GM19324 (cell line): ENCODE data around the gene CABP7.

ENCODE experiments used
- ATAC-seq: cut with Tn5 transposase; IDR thresholded peaks from one replicate; pipeline ENCODE4 v1.9.1; 2021; ENCODE audit warnings: mild to moderate bottlenecking, moderate library complexity; ENCODE audit not compliant: unreplicated experiment, low FRiP score

The CABP7 gene

DNA sequence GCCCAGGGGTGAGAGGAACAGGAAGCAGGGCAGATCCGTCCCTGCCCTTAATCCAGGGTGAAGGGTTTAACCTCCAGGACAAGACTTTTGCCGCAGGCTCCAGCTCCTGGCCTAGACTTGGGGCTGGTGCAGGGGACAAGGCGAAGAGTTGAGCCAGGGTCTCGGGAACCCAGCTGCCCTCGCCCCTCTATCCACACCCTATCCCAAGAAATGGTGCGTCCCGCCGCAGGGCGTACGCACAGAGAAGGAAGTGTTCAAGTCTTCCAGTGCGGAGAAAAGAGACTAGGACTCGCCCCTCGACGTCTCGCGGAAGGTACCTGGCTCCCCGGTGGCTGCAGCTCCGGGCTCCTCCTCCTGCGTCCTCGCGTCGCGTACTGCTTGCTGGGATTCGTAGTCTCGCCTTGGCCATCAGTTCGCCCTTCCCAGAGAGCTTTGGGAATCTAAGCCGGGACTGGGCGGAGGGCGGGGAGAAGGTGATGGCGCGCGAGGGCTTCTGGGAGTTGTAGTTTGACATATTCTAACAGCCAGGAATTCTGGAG is 46.9 kb downstream of the CABP7 start, which contains the start of gene ZMAT5:
ZMAT5 (minus strand) TSS at position 376 of the 539 bp plus-strand sequence. CDS start 18,463 bp downstream, outside the sequence.
- peak; percentile 93 for ATAC-seq

DNA sequence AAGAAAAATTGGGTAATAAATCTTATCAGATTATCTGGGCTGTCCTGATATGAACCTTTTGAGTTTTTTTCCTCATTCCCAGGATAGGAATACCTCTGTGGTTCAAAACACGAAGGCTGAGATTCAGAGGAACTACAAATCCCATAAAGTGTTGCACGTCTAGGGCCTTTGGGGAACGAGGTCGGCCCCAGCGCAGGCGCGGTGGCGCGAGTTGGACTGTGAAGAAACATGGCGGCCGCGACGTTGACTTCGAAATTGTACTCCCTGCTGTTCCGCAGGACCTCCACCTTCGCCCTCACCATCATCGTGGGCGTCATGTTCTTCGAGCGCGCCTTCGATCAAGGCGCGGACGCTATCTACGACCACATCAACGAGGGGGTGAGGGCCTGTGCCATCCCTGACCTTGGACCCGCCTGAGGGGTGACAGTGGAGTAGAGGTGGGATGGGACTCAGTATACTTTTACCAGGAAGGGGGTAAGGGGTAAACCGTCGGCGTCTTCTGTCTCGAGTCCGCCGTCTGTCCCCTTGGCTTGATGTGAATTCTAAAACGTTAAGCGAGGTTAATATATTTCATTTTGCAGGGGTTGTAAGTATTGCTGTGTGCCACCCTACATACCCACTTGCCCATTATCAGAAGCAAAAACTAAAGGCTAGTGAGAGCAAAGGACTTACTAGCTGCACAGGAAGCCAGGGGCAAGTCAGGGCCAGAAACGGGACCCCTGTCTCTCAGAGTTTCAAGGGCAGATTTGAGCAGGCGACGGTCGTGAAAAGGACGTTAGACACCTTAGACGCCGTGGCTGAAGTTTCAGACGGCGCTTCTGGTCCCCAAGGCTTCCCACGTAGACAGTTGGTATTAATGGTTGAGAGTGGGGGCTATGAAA is 47.6 kb downstream of the CABP7 start, which contains the start of gene UQCR10:
UQCR10 (plus strand) TSS at position 199 of the 881 bp plus-strand sequence; CDS start at position 229, 30 bp downstream.
- peak; percentile 81 for ATAC-seq

DNA sequence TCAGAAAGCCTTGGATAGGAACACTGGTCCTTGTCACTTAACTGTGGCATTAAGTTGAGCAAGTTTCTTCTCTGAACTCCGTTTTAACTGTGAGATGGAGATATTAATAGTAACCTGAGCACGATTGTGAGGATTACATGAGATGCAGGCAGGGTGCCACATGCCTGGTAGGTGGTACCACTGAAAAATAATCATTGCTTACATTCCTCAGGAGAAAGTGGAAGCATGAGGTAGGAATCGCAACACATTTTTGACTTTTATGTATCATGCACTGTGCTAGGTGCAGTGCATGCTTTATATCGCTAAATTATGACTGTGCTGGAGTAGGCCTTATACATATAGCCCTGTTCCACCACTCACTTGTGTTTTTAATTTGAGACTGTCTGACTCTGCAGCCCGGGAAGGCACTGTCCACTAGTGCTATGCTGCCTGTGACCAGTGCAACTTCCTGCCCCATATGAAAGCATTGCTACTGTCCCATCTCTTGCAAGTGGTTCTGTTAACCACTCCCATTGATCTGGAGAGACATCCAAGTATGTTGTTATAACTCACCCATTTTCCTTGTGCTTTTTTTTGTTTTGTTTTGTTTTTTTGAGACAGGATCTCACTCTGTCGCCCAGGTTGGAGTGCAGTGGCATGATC is 48.4 kb downstream of the CABP7 start:
- no peak for ATAC-seq

DNA sequence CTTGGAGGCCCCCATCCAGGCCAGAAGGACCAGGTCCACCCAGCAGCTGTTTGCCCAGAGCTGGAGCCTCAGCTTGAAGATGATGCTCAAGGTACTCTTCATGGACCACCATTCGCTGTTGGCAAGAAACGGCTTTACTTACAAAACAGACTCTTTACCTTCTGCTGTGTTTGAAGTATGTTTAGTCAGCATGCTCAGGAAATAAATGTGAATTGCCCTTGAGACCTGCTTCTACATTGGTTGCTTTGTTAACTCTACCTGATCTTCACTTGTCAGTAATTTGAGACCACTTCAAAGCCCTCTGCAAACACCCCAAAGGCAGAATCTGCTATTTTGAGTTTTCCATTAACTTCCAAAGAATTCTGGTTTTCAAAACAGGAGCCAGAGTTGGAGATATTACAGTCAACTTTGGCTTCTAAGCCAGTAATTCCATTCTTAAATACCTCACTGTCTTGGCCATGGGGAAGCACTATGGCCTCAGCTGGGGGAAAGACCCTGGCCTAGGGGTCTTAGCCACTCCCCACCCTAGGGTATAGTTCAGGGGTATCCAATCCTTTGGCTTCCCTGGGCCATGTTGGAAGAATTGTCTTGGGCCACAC is 50.0 kb downstream of the CABP7 start:
- ATAC-seq: no peak

DNA sequence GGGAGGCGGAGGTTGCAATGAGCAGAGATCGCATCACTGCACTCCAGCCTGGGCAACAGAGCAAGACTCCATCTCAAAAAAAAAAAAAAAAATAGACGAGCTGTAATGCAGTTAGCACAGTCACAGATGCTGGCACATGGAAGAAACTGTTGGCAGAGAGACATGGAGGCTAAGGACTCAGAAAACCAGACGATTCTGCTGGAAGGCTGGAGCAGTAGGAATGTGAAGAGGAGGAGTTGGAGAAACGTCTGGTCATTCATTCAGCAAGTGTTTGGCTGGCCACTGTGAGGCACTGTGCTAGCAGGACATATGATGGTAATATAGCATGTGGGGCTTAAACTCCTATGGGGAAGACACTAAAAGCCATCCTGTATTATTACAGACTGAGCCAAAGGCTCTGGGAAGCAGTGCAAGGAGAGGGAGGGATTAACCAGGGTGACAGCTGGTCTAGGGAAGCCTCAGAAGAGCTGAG is 52.4 kb downstream of the CABP7 start:
- no peak for ATAC-seq

DNA sequence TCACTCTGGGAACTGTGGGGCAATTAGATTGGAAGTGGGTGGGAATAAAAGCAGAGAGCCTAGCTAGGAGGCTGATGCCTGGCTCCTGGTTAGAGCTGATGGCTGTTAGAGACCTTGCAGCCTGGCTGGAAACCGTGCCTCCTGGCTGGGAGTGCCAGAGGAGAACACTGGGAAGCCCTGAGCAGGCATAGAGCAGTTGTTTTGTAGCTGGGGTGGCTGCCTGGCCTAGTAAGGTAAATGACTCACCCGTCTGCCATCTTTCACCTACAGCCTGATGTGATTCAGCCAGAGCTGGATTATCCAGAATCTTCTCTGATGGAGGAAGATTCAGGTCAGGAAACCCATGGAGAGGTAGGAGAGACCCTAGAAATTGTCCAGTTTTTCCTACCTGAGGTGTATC is 53.4 kb downstream of the CABP7 start:
- ATAC-seq: no peak

DNA sequence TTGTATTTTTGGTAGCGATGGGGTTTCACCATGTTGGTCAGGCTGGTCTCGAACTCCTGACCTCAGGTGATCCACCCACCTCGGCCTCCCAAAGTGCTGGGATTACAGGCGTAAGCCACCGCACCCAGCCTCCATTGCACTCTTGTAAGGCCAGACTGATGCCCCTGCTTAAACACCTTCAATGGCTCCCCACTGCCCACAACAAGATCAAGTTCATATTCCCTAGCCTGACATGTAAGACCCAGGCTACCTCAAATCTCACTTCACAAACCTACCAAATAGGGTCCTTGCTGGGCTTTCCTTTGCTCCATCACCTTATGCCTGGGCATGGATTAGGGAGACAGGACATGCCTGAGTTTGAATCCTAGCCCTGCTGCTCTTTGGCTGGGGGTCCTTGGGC is 60.4 kb downstream of the CABP7 start:
- ATAC-seq: no peak

DNA sequence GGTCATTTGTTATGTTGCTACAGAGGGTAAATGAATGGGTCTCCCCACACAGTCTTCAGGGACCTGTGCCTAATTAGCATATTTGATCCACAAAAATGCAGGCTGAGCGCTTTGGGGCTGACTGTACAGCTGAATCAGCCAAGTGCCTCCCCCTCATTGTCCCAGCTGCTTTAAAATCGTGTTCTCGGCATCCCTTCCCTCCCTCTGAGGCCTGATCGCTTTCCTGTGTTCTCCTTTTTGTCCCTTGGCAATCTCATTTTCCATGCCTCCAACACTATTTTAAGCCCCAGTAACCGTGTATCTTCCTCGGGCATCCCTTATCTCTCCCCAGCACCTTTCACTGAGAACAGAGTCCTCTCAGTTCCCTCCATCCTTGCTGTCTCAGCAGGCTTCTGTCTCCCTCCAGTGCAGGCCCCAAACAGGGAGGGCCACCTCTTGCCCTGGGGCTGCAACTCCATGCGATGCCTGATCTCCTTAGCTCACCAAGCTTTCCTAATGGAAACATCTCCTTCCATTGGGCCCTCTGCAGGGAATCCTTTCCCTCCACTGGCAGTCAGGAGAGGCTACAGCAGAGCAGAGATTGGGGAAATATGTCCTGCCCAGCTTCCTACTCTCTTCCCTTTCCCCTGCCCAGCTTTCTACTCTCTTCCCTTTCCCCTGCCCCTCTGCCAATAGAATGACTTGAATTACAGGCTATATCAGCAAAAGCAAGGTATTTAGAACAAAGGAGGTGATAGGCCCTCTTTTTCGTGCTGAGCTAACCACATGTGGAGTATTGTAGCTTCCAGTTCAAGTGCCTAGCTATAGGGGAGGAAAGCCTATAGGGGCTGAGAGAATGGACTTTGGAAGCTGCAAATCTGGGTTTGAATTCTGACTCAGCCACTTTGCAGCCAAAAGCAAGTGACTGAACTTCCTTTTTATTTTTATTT is 61.2 kb downstream of the CABP7 start:
- ATAC-seq: no peak
